ENCODE data around the gene MTHFSD.

MTHFSD gene

GRCh38 chr16:86538196-86538780 lies 16.7 kb downstream of the MTHFSD start:
- Histone ChIP-seq H3K36me3 (no peaks in the 10 kb centered on the region), H3K9me3 (ENCODE audit: severe bottlenecking) (no peaks in the 10 kb centered on the region), H3K27me3 (ENCODE audit: insufficient read depth, low read depth, severe bottlenecking) (no peaks in the 10 kb centered on the region), H3K4me3 (ENCODE audit: low read depth, low read length) (no peak overlapping the region), H3K27ac (no peak overlapping the region)
- TF ChIP-seq, protein P1, sequence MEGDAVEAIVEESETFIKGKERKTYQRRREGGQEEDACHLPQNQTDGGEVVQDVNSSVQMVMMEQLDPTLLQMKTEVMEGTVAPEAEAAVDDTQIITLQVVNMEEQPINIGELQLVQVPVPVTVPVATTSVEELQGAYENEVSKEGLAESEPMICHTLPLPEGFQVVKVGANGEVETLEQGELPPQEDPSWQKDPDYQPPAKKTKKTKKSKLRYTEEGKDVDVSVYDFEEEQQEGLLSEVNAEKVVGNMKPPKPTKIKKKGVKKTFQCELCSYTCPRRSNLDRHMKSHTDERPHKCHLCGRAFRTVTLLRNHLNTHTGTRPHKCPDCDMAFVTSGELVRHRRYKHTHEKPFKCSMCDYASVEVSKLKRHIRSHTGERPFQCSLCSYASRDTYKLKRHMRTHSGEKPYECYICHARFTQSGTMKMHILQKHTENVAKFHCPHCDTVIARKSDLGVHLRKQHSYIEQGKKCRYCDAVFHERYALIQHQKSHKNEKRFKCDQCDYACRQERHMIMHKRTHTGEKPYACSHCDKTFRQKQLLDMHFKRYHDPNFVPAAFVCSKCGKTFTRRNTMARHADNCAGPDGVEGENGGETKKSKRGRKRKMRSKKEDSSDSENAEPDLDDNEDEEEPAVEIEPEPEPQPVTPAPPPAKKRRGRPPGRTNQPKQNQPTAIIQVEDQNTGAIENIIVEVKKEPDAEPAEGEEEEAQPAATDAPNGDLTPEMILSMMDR (IDR thresholded peaks at IDR 0.05; ENCODE audit: low read depth, low read length), result no peak
- DNase-seq, result no peak

GRCh38 chr16:86537486-86537885 lies 17.5 kb downstream of the MTHFSD start:
- no peaks in the 10 kb centered on the region for H3K27me3 ChIP-seq (ENCODE audit: insufficient read depth, low read depth, severe bottlenecking)
- no peaks in the 10 kb centered on the region for H3K9me3 ChIP-seq (ENCODE audit: severe bottlenecking)
- H3K36me3 ChIP-seq, result no peaks in the 10 kb centered on the region
- TF ChIP-seq, protein P1 (IDR thresholded peaks at IDR 0.05; ENCODE audit: low read depth, low read length), result no peak
- no peak overlapping the region for H3K4me3 ChIP-seq (ENCODE audit: low read depth, low read length)
- no peak for DNase-seq
- H3K27ac ChIP-seq, result no peak overlapping the region

DNA sequence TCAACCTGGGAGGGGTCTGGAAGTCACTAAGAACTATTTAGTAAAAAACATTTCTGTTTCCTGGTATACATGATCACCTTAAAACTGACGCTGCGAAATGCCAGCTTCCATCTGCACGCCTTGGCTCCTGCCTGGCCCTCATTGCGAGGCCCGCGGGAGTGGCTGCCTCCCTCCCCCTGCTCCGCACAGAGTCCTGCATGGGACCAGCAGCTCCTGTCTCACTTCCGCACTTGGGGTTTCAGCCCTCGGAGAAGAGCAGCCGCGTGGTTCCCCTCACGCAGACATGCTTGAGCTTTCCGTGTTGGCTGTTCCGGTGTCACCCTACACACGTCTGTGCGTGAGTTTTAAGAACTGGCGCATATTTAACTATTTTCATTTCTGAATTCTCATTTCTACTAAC lies 18.4 kb downstream of the MTHFSD start:
- Histone ChIP-seq H3K4me3 (ENCODE audit: low read depth, low read length) (no peak overlapping the region), H3K27me3 (ENCODE audit: insufficient read depth, low read depth, severe bottlenecking) (no peaks in the 10 kb centered on the region), H3K27ac (no peak overlapping the region), H3K36me3 (no peaks in the 10 kb centered on the region), H3K9me3 (ENCODE audit: severe bottlenecking) (no peaks in the 10 kb centered on the region)
- DNase-seq, result no peak
- TF ChIP-seq, protein P1 (IDR thresholded peaks at IDR 0.05; ENCODE audit: low read depth, low read length), result no peak

- no peak for DNase-seq
- TF ChIP-seq, protein P1 (IDR thresholded peaks at IDR 0.05; ENCODE audit: low read depth, low read length), result no peak
- Histone ChIP-seq H3K27me3 (ENCODE audit: insufficient read depth, low read depth, severe bottlenecking) (no peaks in the 10 kb centered on the region), H3K4me3 (ENCODE audit: low read depth, low read length) (no peak overlapping the region), H3K9me3 (ENCODE audit: severe bottlenecking) (no peaks in the 10 kb centered on the region), H3K36me3 (no peaks in the 10 kb centered on the region), H3K27ac (no peak overlapping the region)
Observed at GRCh38 chr16:86534779-86535615, 20.0 kb downstream of the MTHFSD start.

GRCh38 chr16:86533767-86534351 lies 21.2 kb downstream of the MTHFSD start:
- no peaks in the 10 kb centered on the region for H3K36me3 ChIP-seq
- no peak overlapping the region for H3K4me3 ChIP-seq (ENCODE audit: low read depth, low read length)
- no peaks in the 10 kb centered on the region for H3K9me3 ChIP-seq (ENCODE audit: severe bottlenecking)
- TF ChIP-seq, protein P1 (IDR thresholded peaks at IDR 0.05; ENCODE audit: low read depth, low read length), result no peak
- H3K27me3 ChIP-seq (ENCODE audit: insufficient read depth, low read depth, severe bottlenecking), result no peaks in the 10 kb centered on the region
- DNase-seq, result no peak
- H3K27ac ChIP-seq, result no peak overlapping the region

All from WERI-Rb-1 (cell line).